ENCODE results near the gene MARVELD2.

Gene MARVELD2

GRCh38 chr5:69493396-69494133 lies 78.6 kb downstream of the MARVELD2 start:
- peak overlapping the region; percentile 73 for H3K4me3 Mint-ChIP-seq
- no peak overlapping the region for H3K27ac Mint-ChIP-seq
- DNase-seq = peak; percentile 32
- CTCF ChIA-PET = no interaction called here
- H3K27me3 Mint-ChIP-seq = peaks cover 77% of the 10 kb centered on the region
- H3K36me3 Mint-ChIP-seq = no peaks in the 10 kb centered on the region
- peaks cover 13% of the 10 kb centered on the region for H3K4me1 Mint-ChIP-seq
- no peaks in the 10 kb centered on the region for H3K9me3 Mint-ChIP-seq
